HUES6 (cell line): Measurements from ENCODE around the gene TEAD1.

Experiments
- H3K27ac ChIP-seq: 2 replicates; pipeline ENCODE4 v1.7.0; 2013; ENCODE audit warnings: low read depth, mild to moderate bottlenecking, low read length, inconsistent platforms
- H3K27me3 ChIP-seq: 2 replicates; pipeline ENCODE4 v1.6.1; 2013; ENCODE audit warnings: low read length; ENCODE audit not compliant: control insufficient read depth, insufficient read depth
- H3K36me3 ChIP-seq: 2 replicates; pipeline ENCODE4 v1.6.1; 2013; ENCODE audit warnings: low read length; ENCODE audit not compliant: control insufficient read depth, insufficient read depth
- H3K4me1 ChIP-seq: 2 replicates; pipeline ENCODE4 v1.6.1; 2013; ENCODE audit warnings: low read length; ENCODE audit not compliant: control insufficient read depth, insufficient read depth
- H3K4me3 ChIP-seq: 2 replicates; pipeline ENCODE4 v1.5.1; 2013; ENCODE audit warnings: low read depth, low read length
- H3K9ac ChIP-seq: one replicate; pipeline ENCODE4 v1.6.1; 2013; ENCODE audit warnings: mild to moderate bottlenecking, low read length
- H3K9me3 ChIP-seq: 2 replicates; pipeline ENCODE4 v1.6.1; 2013; ENCODE audit warnings: low read depth, low read length; ENCODE audit not compliant: control insufficient read depth, insufficient read depth

TEAD1 gene

GRCh38 chr11:12885717-12886239 lies 211.6 kb downstream of the TEAD1 start:
- Histone ChIP-seq H3K9me3 (no peaks in the 10 kb centered on the region), H3K36me3 (peaks cover 58% of the 10 kb centered on the region), H3K4me3 (no peak overlapping the region), H3K4me1 (peaks cover 9% of the 10 kb centered on the region; the same call in 1 of the 2 replicates), H3K9ac (no peak overlapping the region), H3K27me3 (no peaks in the 10 kb centered on the region), H3K27ac (no peak overlapping the region)

- no peak overlapping the region for H3K4me3 ChIP-seq
- no peaks in the 10 kb centered on the region for H3K9me3 ChIP-seq
- peaks cover 9% of the 10 kb centered on the region; the same call in 1 of the 2 replicates for H3K4me1 ChIP-seq
- no peaks in the 10 kb centered on the region for H3K27me3 ChIP-seq
- H3K27ac ChIP-seq: no peak overlapping the region
- H3K36me3 ChIP-seq: peaks cover 51% of the 10 kb centered on the region
- no peak overlapping the region for H3K9ac ChIP-seq
These were observed 212.3 kb downstream of the TEAD1 start for GRCh38 chr11:12886508-12886907.

- Histone ChIP-seq H3K9ac (no peak overlapping the region), H3K4me3 (no peak overlapping the region), H3K4me1 (peaks cover 12% of the 10 kb centered on the region), H3K36me3 (peaks cover 30% of the 10 kb centered on the region), H3K27me3 (no peaks in the 10 kb centered on the region), H3K27ac (no peak overlapping the region), H3K9me3 (no peaks in the 10 kb centered on the region)
These were observed 214.4 kb downstream of the TEAD1 start for GRCh38 chr11:12888525-12889158.

- H3K9me3 ChIP-seq: no peaks in the 10 kb centered on the region
- no peak overlapping the region; the same call in 1 of the 2 replicates for H3K27ac ChIP-seq
- H3K36me3 ChIP-seq: peaks cover 25% of the 10 kb centered on the region
- no peak overlapping the region for H3K9ac ChIP-seq
- no peak overlapping the region for H3K4me3 ChIP-seq
- no peaks in the 10 kb centered on the region for H3K27me3 ChIP-seq
- H3K4me1 ChIP-seq: peaks cover 15% of the 10 kb centered on the region
These were observed 215.0 kb downstream of the TEAD1 start for GRCh38 chr11:12889243-12889642.

- Histone ChIP-seq H3K9ac (no peak overlapping the region), H3K36me3 (peaks cover 29% of the 10 kb centered on the region), H3K4me3 (no peak overlapping the region), H3K4me1 (peaks cover 15% of the 10 kb centered on the region), H3K27ac (no peak overlapping the region), H3K9me3 (no peaks in the 10 kb centered on the region), H3K27me3 (no peaks in the 10 kb centered on the region)
These were observed 216.3 kb downstream of the TEAD1 start for GRCh38 chr11:12890476-12890875.

GRCh38 chr11:12893787-12894672 lies 219.8 kb downstream of the TEAD1 start:
- no peaks in the 10 kb centered on the region for H3K27me3 ChIP-seq
- H3K4me1 ChIP-seq: peaks cover 9% of the 10 kb centered on the region
- H3K36me3 ChIP-seq: peaks cover 27% of the 10 kb centered on the region
- H3K9ac ChIP-seq: no peak overlapping the region
- H3K4me3 ChIP-seq: no peak overlapping the region
- H3K9me3 ChIP-seq: no peaks in the 10 kb centered on the region
- no peak overlapping the region for H3K27ac ChIP-seq

- H3K36me3 ChIP-seq: peaks cover 41% of the 10 kb centered on the region
- no peak overlapping the region for H3K27ac ChIP-seq
- no peak overlapping the region for H3K9ac ChIP-seq
- H3K9me3 ChIP-seq: no peaks in the 10 kb centered on the region
- peaks cover 6% of the 10 kb centered on the region for H3K4me1 ChIP-seq
- no peaks in the 10 kb centered on the region for H3K27me3 ChIP-seq
- H3K4me3 ChIP-seq: no peak overlapping the region
These were observed 223.2 kb downstream of the TEAD1 start for GRCh38 chr11:12897390-12897789.

- no peaks in the 10 kb centered on the region for H3K9me3 ChIP-seq
- H3K4me1 ChIP-seq: peaks cover 6% of the 10 kb centered on the region
- no peak overlapping the region for H3K4me3 ChIP-seq
- H3K9ac ChIP-seq: no peak overlapping the region
- peaks cover 46% of the 10 kb centered on the region for H3K36me3 ChIP-seq
- no peaks in the 10 kb centered on the region for H3K27me3 ChIP-seq
- H3K27ac ChIP-seq: no peak overlapping the region
These were observed 223.6 kb downstream of the TEAD1 start for GRCh38 chr11:12897867-12898266.

- Histone ChIP-seq H3K27ac (no peak overlapping the region), H3K9me3 (no peaks in the 10 kb centered on the region), H3K4me3 (no peak overlapping the region), H3K27me3 (no peaks in the 10 kb centered on the region), H3K9ac (no peak overlapping the region), H3K4me1 (no peaks in the 10 kb centered on the region), H3K36me3 (peaks cover 49% of the 10 kb centered on the region)
These were observed 226.3 kb downstream of the TEAD1 start for GRCh38 chr11:12900496-12900895.

GRCh38 chr11:12901272-12901671 lies 227.1 kb downstream of the TEAD1 start:
- no peak overlapping the region for H3K27ac ChIP-seq
- H3K4me1 ChIP-seq: no peaks in the 10 kb centered on the region
- H3K9me3 ChIP-seq: no peaks in the 10 kb centered on the region
- H3K27me3 ChIP-seq: no peaks in the 10 kb centered on the region
- H3K9ac ChIP-seq: no peak overlapping the region
- no peak overlapping the region for H3K4me3 ChIP-seq
- H3K36me3 ChIP-seq: peaks cover 49% of the 10 kb centered on the region

- peaks cover 49% of the 10 kb centered on the region for H3K36me3 ChIP-seq
- H3K4me1 ChIP-seq: no peaks in the 10 kb centered on the region
- H3K27ac ChIP-seq: no peak overlapping the region
- H3K9me3 ChIP-seq: no peaks in the 10 kb centered on the region
- no peak overlapping the region for H3K4me3 ChIP-seq
- H3K27me3 ChIP-seq: no peaks in the 10 kb centered on the region
- no peak overlapping the region for H3K9ac ChIP-seq
These were observed 227.8 kb downstream of the TEAD1 start for GRCh38 chr11:12901874-12902481.
